B cell (primary cell): Measurements from ENCODE around the gene LRRC8D. TPM values are rescaled to one million over a fixed set of nuclear protein-coding genes. Genes with fewer than 3 reads are reported as not detected.

ENCODE experiments used
- ATAC-seq: fragments of 200-7000 bp; cut with Tn5 transposase; one replicate; pipeline ENCODE4 v1.10.0; 2021; ENCODE audit warnings: low read depth, mild to moderate bottlenecking, moderate number of reproducible peaks, moderate library complexity
- CTCF ChIA-PET: fragments of 350-600 bp; sonication (Branson Sonifier 250); formaldehyde crosslinking; loops from one replicate; lab custom pipeline; 2021; ENCODE audit warnings: antibody characterized with exemption, inconsistent platforms; lab: Charles Lee
- POLR2A ChIA-PET: fragments of 350-600 bp; sonication (Branson Sonifier 250); formaldehyde crosslinking; loops from one replicate; lab custom pipeline; 2021; ENCODE audit warnings: antibody characterized with exemption; lab: Charles Lee
- DNase-seq: peaks from one replicate; pipeline ENCODE4 v3.0.0; 2013
- H2AFZ ChIP-seq: 2 replicates; pipeline ENCODE4 v1.6.1; 2012; ENCODE audit warnings: mild to moderate bottlenecking, low read depth, low read length; ENCODE audit not compliant: insufficient read depth, poor library complexity, severe bottlenecking
- H3K27ac ChIP-seq, 2 donors: 1 replicate in 1 of 2; 2 replicates in 1 of 2; pipeline ENCODE4 v1.5.1; 2012 to 2013; ENCODE audit warnings: low read length in 2 of 2, mild to moderate bottlenecking in 2 of 2, moderate library complexity in 1 of 2
- H3K27me3 ChIP-seq, 4 experiments: fragments of 200-600 bp in 1 of 4; sonication (generic) in 1 of 4; replicated peaks in 1 of 4; 1 replicate in 2 of 4; 2 replicates in 2 of 4; pipeline versions ENCODE4 v1.6.1 to v1.7.0; 2013 to 2016; ENCODE audit warnings: low read length in 3 of 4, mild to moderate bottlenecking in 2 of 4, mixed read lengths in 1 of 4, moderate library complexity in 1 of 4; ENCODE audit not compliant: insufficient read depth in 4 of 4, control insufficient read depth in 3 of 4; ENCODE audit errors: control extremely low read depth in 1 of 4
- H3K36me3 ChIP-seq, 2 experiments: replicated peaks in 1 of 2; 1 replicate in 1 of 2; 2 replicates in 1 of 2; pipeline versions ENCODE4 v1.6.1 to v1.7.1; 2013; ENCODE audit warnings: low read length in 1 of 2; ENCODE audit not compliant: insufficient read depth in 2 of 2, control insufficient read depth in 1 of 2; ENCODE audit errors: control extremely low read depth in 1 of 2, extremely low read depth in 1 of 2
- H3K4me1 ChIP-seq, 2 donors: fragments of 200-600 bp in 1 of 2; sonication (generic) in 1 of 2; 1 replicate in 1 of 2; 2 replicates in 1 of 2; pipeline versions ENCODE4 v1.5.1 to v1.6.1; 2013 to 2017; ENCODE audit warnings: low read length in 2 of 2; ENCODE audit not compliant: control insufficient read depth in 2 of 2, insufficient read depth in 2 of 2
- H3K4me2 ChIP-seq: replicated peaks from 2 replicates; pipeline ENCODE3; 2012; ENCODE audit warnings: mild to moderate bottlenecking, low read depth, low read length; ENCODE audit not compliant: poor library complexity, severe bottlenecking
- H3K4me3 ChIP-seq, 5 experiments: fragments of 200-600 bp in 1 of 5; sonication (generic) in 1 of 5; 1 replicate in 3 of 5; 2 replicates in 2 of 5; pipeline versions ENCODE4 v1.5.1 to v1.7.0; 2011 to 2016; ENCODE audit warnings: low read length in 4 of 5, mild to moderate bottlenecking in 4 of 5, low read depth in 2 of 5, control low read depth in 1 of 5, moderate library complexity in 1 of 5; ENCODE audit not compliant: insufficient read depth in 1 of 5; ENCODE audit errors: control extremely low read depth in 1 of 5, extremely low read depth in 1 of 5
- H3K79me2 ChIP-seq: fragments of 200-600 bp; sonication (generic); one replicate; pipeline ENCODE4 v1.6.0; 2016; ENCODE audit warnings: low read length; ENCODE audit not compliant: control insufficient read depth, insufficient read depth
- H3K9ac ChIP-seq: fragments of 200-600 bp; sonication (generic); 2 replicates; pipeline ENCODE4 v1.6.1; 2017; ENCODE audit warnings: mild to moderate bottlenecking, low read length, moderate library complexity
- H3K9me3 ChIP-seq, 3 donors: one replicate each; pipeline versions ENCODE4 v1.6.1 to v1.7.1; 2013; ENCODE audit warnings: low read length in 2 of 3; ENCODE audit not compliant: control insufficient read depth in 2 of 3, insufficient read depth in 1 of 3; ENCODE audit errors: control extremely low read depth in 1 of 3
- H4K20me1 ChIP-seq: 2 replicates; pipeline ENCODE4 v1.6.0; 2012; ENCODE audit warnings: mild to moderate bottlenecking, low read length; ENCODE audit not compliant: insufficient read depth, control insufficient read depth, poor library complexity, severe bottlenecking
- H3K27ac Mint-ChIP-seq: one replicate; pipeline ENCODE4 v1.8.0; 2021; ENCODE audit warnings: mixed read lengths
- H3K27me3 Mint-ChIP-seq: one replicate; pipeline ENCODE4 v1.8.0; 2021; ENCODE audit warnings: mixed read lengths
- H3K4me1 Mint-ChIP-seq: one replicate; pipeline ENCODE4 v1.8.0; 2021; ENCODE audit warnings: mixed read lengths
- H3K4me3 Mint-ChIP-seq: one replicate; pipeline ENCODE4 v1.8.0; 2021; ENCODE audit warnings: mixed read lengths
- H3K9me3 Mint-ChIP-seq: one replicate; pipeline ENCODE4 v1.8.0; 2022; ENCODE audit warnings: mixed read lengths; ENCODE audit not compliant: insufficient read depth
- CTCF ChIP-seq: fragments of 200-600 bp; IDR thresholded peaks from one replicate; pipeline ENCODE4 v1.8.0; 2022; ENCODE audit warnings: antibody characterized with exemption, mild to moderate bottlenecking
- EZH2 ChIP-seq: IDR thresholded peaks from 2 replicates; pipeline ENCODE4 v1.6.1; 2012; ENCODE audit warnings: borderline replicate concordance, low read depth, mild to moderate bottlenecking, moderate library complexity, low read length; ENCODE audit not compliant: insufficient read depth, poor library complexity, severe bottlenecking
- WGBS: methylation state at CpG from one replicate; pipeline ENCODE4 v1.1.5; 2013; ENCODE audit warnings: missing lambda C conversion rate; ENCODE audit not compliant: insufficient coverage; 5-methylcytosine and 5-hydroxymethylcytosine counted together
- intact Hi-C: fragments of 100-400 bp; cut with micrococcal nuclease; formaldehyde crosslinking; loops from one replicate; pipeline ENCODE4 v1.10.0; 2022
- polyA plus RNA-seq: library from polyadenylated mRNA; depleted of rRNA; stranded (reverse); fragments of >200 nt; gene quantifications from 2 replicates; pipeline ENCODE4 v1.2.3, GENCODE V29; 2012
- total RNA-seq, 2 donors: library from RNA; stranded (reverse); fragments of 120-200 nt in 1 of 2; gene quantifications; 1 replicate in 1 of 2; 2 replicates in 1 of 2; pipeline versions ENCODE4 v1.2.3 to v1.2.4, GENCODE V29; 2013 to 2022

Gene LRRC8D
- total and polyA plus RNA-seq, 2 donors (not counting 1 experiment from before 2014, with no cell fraction given) = 23.7 to 47.0 TPM

- ChIA-PET CTCF (no interaction called here), POLR2A (no interaction called here)
- WGBS = 100% methylated on average over 1 of the region's 7 CpGs
- Histone ChIP-seq H3K27me3 (no peaks in the 10 kb centered on the region), H4K20me1 (peaks cover 6% of the 10 kb centered on the region), H3K4me1 (no peaks in the 10 kb centered on the region), H3K9ac (no peak overlapping the region), H3K4me2 (no peak overlapping the region), H3K4me3 (no peak overlapping the region), H2AFZ (no peak overlapping the region), H3K27ac (no peak overlapping the region), H3K36me3 (peaks cover 3 to 8% of the 10 kb centered on the region in 2 experiments), H3K9me3 (no peaks in the 10 kb centered on the region), H3K79me2 (peaks cover 14% of the 10 kb centered on the region)
- H3K9me3 Mint-ChIP-seq = no peaks in the 10 kb centered on the region
- ATAC-seq = no peak
- intact Hi-C loops = no loop called here
- TF ChIP-seq CTCF (no peak), EZH2 (no peak)
- H3K27me3 Mint-ChIP-seq = no peaks in the 10 kb centered on the region
- H3K4me1 Mint-ChIP-seq = peaks cover 2% of the 10 kb centered on the region
- DNase-seq = no peak
- H3K4me3 Mint-ChIP-seq = no peak overlapping the region
- no peak overlapping the region for H3K27ac Mint-ChIP-seq
Measured at GRCh38 chr1:89890085-89890752, 69.4 kb downstream of the LRRC8D start.

- Histone ChIP-seq H3K4me1 (no peaks in the 10 kb centered on the region), H3K9ac (no peak overlapping the region), H3K79me2 (peaks cover 22% of the 10 kb centered on the region), H3K4me3 (no peak overlapping the region), H4K20me1 (peaks cover 6% of the 10 kb centered on the region), H2AFZ (no peak overlapping the region), H3K27ac (no peak overlapping the region), H3K36me3 (peaks cover 3 to 5% of the 10 kb centered on the region in 2 experiments), H3K27me3 (no peaks in the 10 kb centered on the region), H3K9me3 (no peaks in the 10 kb centered on the region), H3K4me2 (no peak overlapping the region)
- intact Hi-C loops = no loop called here
- no peaks in the 10 kb centered on the region for H3K27me3 Mint-ChIP-seq
- no peaks in the 10 kb centered on the region for H3K9me3 Mint-ChIP-seq
- H3K4me1 Mint-ChIP-seq = peaks cover 5% of the 10 kb centered on the region
- no peak for TF ChIP-seq EZH2
- TF ChIP-seq CTCF = no peak
- DNase-seq (no peak), ATAC-seq (no peak)
- no peak overlapping the region for H3K27ac Mint-ChIP-seq
- H3K4me3 Mint-ChIP-seq = no peak overlapping the region
- WGBS = no CpG with 5 or more reads among the region's 1 CpG
- ChIA-PET CTCF (no interaction called here), POLR2A (no interaction called here)
Measured at GRCh38 chr1:89892816-89893215, 72.0 kb downstream of the LRRC8D start.
